IMR-90 (cell line): ENCODE results near the gene TMEM9. TPM values are rescaled to one million over a fixed set of nuclear protein-coding genes. Genes with fewer than 3 reads are reported as not detected.

Source experiments
- ATAC-seq: fragments of 200-7000 bp; cut with Tn5 transposase; 2 replicates; pipeline ENCODE4 v1.9.1; 2020; ENCODE audit warnings: low read depth, mild to moderate bottlenecking, moderate library complexity
- BruUV-seq: library from RNA; stranded (reverse); fragments of 400-500 nt; replicated peaks from 2 replicates; lab custom pipeline; 2021; lab: Mats Ljungman, UMichigan
- CTCF ChIA-PET: fragments of 300-600 bp; formaldehyde crosslinking; extraction: SDS; loops from one replicate; lab custom pipeline; 2021; ENCODE audit warnings: antibody characterized with exemption; lab: Yijun Ruan, JAX
- POLR2A ChIA-PET: fragments of 300-600 bp; sonication (Branson Sonifier 250); formaldehyde crosslinking; loops from one replicate; lab custom pipeline; 2022; ENCODE audit warnings: antibody characterized with exemption; ENCODE audit not compliant: unreplicated experiment; lab: Charles Lee
- DNase-seq: peaks from one replicate; pipeline ENCODE4 v3.0.0; 2013
- H2AFZ ChIP-seq: replicated peaks from 2 replicates; pipeline ENCODE3; 2013; ENCODE audit warnings: low read length, mild to moderate bottlenecking; ENCODE audit not compliant: poor library complexity
- H2AK5ac ChIP-seq: 2 replicates; pipeline ENCODE4 v1.6.1; 2013; ENCODE audit warnings: low read depth, low read length, inconsistent platforms
- H2AK9ac ChIP-seq: replicated peaks from 2 replicates; pipeline ENCODE3; 2013; ENCODE audit warnings: mild to moderate bottlenecking, low read depth, low read length, moderate library complexity; ENCODE audit not compliant: poor library complexity
- H2BK120ac ChIP-seq: 2 replicates; pipeline ENCODE4 v1.6.1; 2013; ENCODE audit warnings: low read depth, low read length, inconsistent platforms
- H2BK15ac ChIP-seq: 3 replicates; pipeline ENCODE4 v1.6.1; 2013; ENCODE audit warnings: low read depth, low read length, inconsistent platforms
- H2BK20ac ChIP-seq: 2 replicates; pipeline ENCODE4 v1.6.1; 2013; ENCODE audit warnings: low read depth, mild to moderate bottlenecking, inconsistent platforms, low read length, moderate library complexity
- H2BK5ac ChIP-seq: 2 replicates; pipeline ENCODE4 v1.6.1; 2013; ENCODE audit warnings: mild to moderate bottlenecking, low read depth, low read length, inconsistent platforms; ENCODE audit not compliant: poor library complexity, severe bottlenecking
- H3K14ac ChIP-seq: replicated peaks from 2 replicates; pipeline ENCODE4 v1.6.1; 2013; ENCODE audit warnings: low read depth, low read length, inconsistent platforms
- H3K18ac ChIP-seq: 2 replicates; pipeline ENCODE4 v1.6.1; 2013; ENCODE audit warnings: low read depth, low read length, control low read depth
- H3K23ac ChIP-seq: 2 replicates; pipeline ENCODE4 v1.6.1; 2013; ENCODE audit warnings: low read depth, low read length, inconsistent platforms
- H3K27ac ChIP-seq: 2 replicates; pipeline ENCODE4 v1.5.1; 2013; ENCODE audit warnings: mild to moderate bottlenecking, control low read depth, low read length; ENCODE audit not compliant: insufficient read depth
- H3K27me3 ChIP-seq: 2 replicates; pipeline ENCODE4 v1.6.1; 2013; ENCODE audit warnings: low read length; ENCODE audit not compliant: control insufficient read depth, insufficient read depth
- H3K36me3 ChIP-seq: 2 replicates; pipeline ENCODE4 v1.6.1; 2013; ENCODE audit warnings: low read length, mixed read lengths; ENCODE audit not compliant: control insufficient read depth, insufficient read depth
- H3K4ac ChIP-seq: 2 replicates; pipeline ENCODE4 v1.6.1; 2013; ENCODE audit warnings: low read depth, low read length, inconsistent platforms
- H3K4me1 ChIP-seq: 2 replicates; pipeline ENCODE4 v1.6.1; 2013; ENCODE audit warnings: low read length, mixed read lengths; ENCODE audit not compliant: control insufficient read depth, insufficient read depth
- H3K4me2 ChIP-seq: 2 replicates; pipeline ENCODE4 v1.6.1; 2013; ENCODE audit warnings: low read depth, mild to moderate bottlenecking, control low read depth, low read length, moderate library complexity
- H3K4me3 ChIP-seq: 2 replicates; pipeline ENCODE4 v1.5.1; 2013; ENCODE audit warnings: low read depth, mild to moderate bottlenecking, control low read depth, low read length, moderate library complexity; ENCODE audit not compliant: insufficient read depth
- H3K56ac ChIP-seq: 2 replicates; pipeline ENCODE4 v1.6.1; 2013; ENCODE audit warnings: low read length, inconsistent platforms; ENCODE audit not compliant: insufficient read depth; ENCODE audit errors: extremely low read depth
- H3K79me1 ChIP-seq, 2 experiments: 2 replicates each; pipeline ENCODE4 v1.6.1; 2013; ENCODE audit warnings: low read length in 2 of 2, inconsistent platforms in 1 of 2, low read depth in 1 of 2
- H3K9ac ChIP-seq: 2 replicates; pipeline ENCODE4 v1.6.1; 2013; ENCODE audit warnings: low read depth, low read length, control low read depth
- H3K9me1 ChIP-seq: 2 replicates; pipeline ENCODE4 v1.6.1; 2013; ENCODE audit warnings: low read length, inconsistent platforms; ENCODE audit not compliant: insufficient read depth
- H3K9me3 ChIP-seq: 2 replicates; pipeline ENCODE4 v1.6.1; 2013; ENCODE audit warnings: low read length; ENCODE audit not compliant: control insufficient read depth, insufficient read depth
- H4K20me1 ChIP-seq: 2 replicates; pipeline ENCODE4 v1.6.1; 2013; ENCODE audit warnings: low read length, inconsistent platforms; ENCODE audit not compliant: insufficient read depth
- H4K5ac ChIP-seq: 2 replicates; pipeline ENCODE4 v1.6.1; 2013; ENCODE audit warnings: mild to moderate bottlenecking, low read depth, low read length, control low read depth
- H4K8ac ChIP-seq, 2 experiments: 2 replicates each; pipeline ENCODE4 v1.6.1; 2013; ENCODE audit warnings: low read depth in 2 of 2, low read length in 2 of 2, control low read depth in 1 of 2, inconsistent platforms in 1 of 2
- H4K91ac ChIP-seq: 2 replicates; pipeline ENCODE4 v1.6.1; 2013; ENCODE audit warnings: low read depth, low read length, inconsistent platforms; ENCODE audit not compliant: insufficient read depth
- FOS ChIP-seq: fragments of 150-350 bp; IDR thresholded peaks from 2 replicates; pipeline ENCODE4 v1.6.1; 2016; ENCODE audit warnings: low read depth, low read length
- MAFK ChIP-seq: IDR thresholded peaks from 2 replicates; pipeline ENCODE4 v1.6.1; 2012; ENCODE audit warnings: low read depth, low read length, improper control_type of control experiment
- NFE2L2 ChIP-seq: fragments of 150-350 bp; IDR thresholded peaks from 2 replicates; pipeline ENCODE4 v1.6.1; 2016; ENCODE audit warnings: low read depth, mild to moderate bottlenecking, low read length
- POLR2A ChIP-seq: IDR thresholded peaks from 2 replicates; pipeline ENCODE4 v1.6.1; 2012; ENCODE audit warnings: mild to moderate bottlenecking, low read depth, low read length
- RCOR1 ChIP-seq: IDR thresholded peaks from 2 replicates; pipeline ENCODE4 v1.6.1; 2012; ENCODE audit warnings: mild to moderate bottlenecking, low read length, improper control_type of control experiment; ENCODE audit not compliant: insufficient replicate concordance
- SMC3 ChIP-seq: fragments of 150-350 bp; IDR thresholded peaks from 2 replicates; pipeline ENCODE4 v1.6.1; 2016; ENCODE audit warnings: low read depth, mild to moderate bottlenecking, antibody characterized with exemption, low read length, moderate library complexity
- WGBS, 2 experiments: methylation state at CpG; one replicate each; pipeline versions ENCODE4 v1.1.5 to v1.1.7; 2013; ENCODE audit warnings: missing lambda C conversion rate in 2 of 2; ENCODE audit not compliant: insufficient read length in 1 of 2; ENCODE audit errors: extremely low coverage in 2 of 2; 5-methylcytosine and 5-hydroxymethylcytosine counted together
- dilution Hi-C: fragments of 300-500 bp; cut with HindIII; formaldehyde crosslinking; loops from one replicate; pipeline ENCODE4 v1.14.3; 2018; ENCODE audit warnings: low sequenced_read_pairs; ENCODE audit not compliant: unreplicated experiment
- in situ Hi-C: fragments of 300-500 bp; cut with MboI; formaldehyde crosslinking; loops from 3 replicates; pipeline ENCODE4 v1.14.3; 2019; ENCODE audit warnings: low sequenced_read_pairs, inconsistent platforms, mixed read lengths
- intact Hi-C: fragments of 100-400 bp; cut with micrococcal nuclease; formaldehyde crosslinking; loops from 2 replicates; pipeline ENCODE4 v1.10.0; 2022
- polyA plus RNA-seq, 3 experiments: library from polyadenylated mRNA; depleted of rRNA; stranded (reverse); fragments of >200 nt; gene quantifications; 2 replicates each; pipeline ENCODE4 v1.2.3, GENCODE V29; 2012; ENCODE audit warnings: low replicate concordance in 1 of 3
- total RNA-seq: library from RNA; depleted of rRNA; stranded (reverse); fragments of >200 nt; gene quantifications from 2 replicates; pipeline ENCODE4 v1.2.3, GENCODE V29; 2012
- TF ChIP-seq, protein P1 (sequence below): conservative IDR thresholded peaks from 2 replicates; pipeline ENCODE4 v1.5.1; 2012; ENCODE audit warnings: mild to moderate bottlenecking, low read depth, low read length, improper control_type of control experiment
- TF ChIP-seq, protein P2 (sequence below): fragments of 150-350 bp; IDR thresholded peaks from 2 replicates; pipeline ENCODE4 v1.6.1; 2017; ENCODE audit warnings: mild to moderate bottlenecking, antibody characterized with exemption, low read length, low read depth

TMEM9 gene
- total and polyA plus RNA-seq, 2 of the 4 experiments (the other 2 are of a cell fraction) = 76.7 to 107 TPM

DNA sequence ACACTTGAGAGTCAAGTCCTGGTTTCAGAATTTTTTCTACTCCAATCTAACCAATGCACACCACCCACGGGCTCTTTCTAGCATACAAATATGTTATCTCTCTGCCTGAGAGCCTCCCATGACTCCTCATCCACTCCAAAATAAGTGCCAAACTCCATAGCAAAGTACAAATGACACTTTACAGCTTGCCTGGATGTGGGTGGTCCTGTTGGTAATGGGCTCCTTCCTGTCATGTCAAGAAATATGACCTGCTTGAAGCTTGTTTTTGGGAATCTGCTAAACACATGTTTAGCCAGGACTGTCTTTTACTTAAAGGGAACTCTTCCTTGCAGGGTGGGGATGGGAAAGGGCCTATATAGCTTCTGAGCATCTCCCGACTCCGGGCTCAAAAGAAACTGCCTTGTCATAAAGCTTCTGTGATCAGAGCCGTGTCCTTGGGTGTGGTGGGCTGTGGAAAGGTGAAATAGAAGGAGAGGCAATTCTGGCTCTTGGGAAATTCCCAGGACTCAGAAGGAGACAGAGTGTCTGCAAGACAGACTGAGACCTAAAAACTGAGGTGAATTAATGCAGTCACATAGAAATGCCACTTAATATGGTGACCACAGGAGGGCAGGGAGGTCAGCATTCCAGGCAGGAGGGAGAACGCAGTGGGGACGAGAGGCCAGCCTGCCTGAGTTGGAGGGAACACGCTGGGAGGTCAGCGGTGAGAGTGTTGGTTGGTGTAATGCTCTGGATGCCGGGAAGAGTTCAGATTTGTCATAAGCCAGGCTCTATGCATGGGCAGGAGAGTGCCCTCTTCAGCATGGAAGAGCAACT is 30.2 kb upstream of the TMEM9 start (continued):
- TF ChIP-seq SMC3 (peak; percentile 63), RCOR1 (no peak)

DNA sequence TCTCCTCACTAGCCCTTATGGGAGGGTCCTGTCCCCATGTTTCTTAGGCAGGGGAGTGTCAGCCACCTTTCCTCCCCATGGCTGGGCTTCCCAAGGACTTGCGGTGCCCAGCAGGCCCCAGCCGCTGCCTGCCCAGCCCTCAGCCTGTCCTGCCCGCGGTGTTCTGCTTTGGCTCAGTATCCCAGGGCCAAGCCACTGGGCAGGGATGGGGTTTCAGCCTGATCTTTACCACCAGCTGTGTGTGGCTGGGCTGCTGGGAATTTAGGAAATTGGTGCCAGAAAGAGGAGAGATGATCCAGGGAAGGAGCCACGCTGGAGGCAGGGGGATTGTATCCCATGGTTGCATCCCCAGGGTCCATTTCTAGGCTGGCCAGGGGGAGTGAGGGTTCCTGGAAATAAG is 29.5 kb upstream of the TMEM9 start:
- H3K4me1 ChIP-seq = peaks cover 5% of the 10 kb centered on the region
- intact Hi-C loops = loop anchor here (2.0 to 10.0 kb wide), 2 partner anchors 39 to 99 kb away; no protein-coding TSS in a partner anchor
- no TSS peak for BruUV-seq

More for the DNA sequence above, 29.5 kb upstream of the TMEM9 start:
- Histone ChIP-seq H3K18ac (no peak overlapping the region), H2BK15ac (no peak overlapping the region; the same call in 2 of the 3 replicates), H3K9ac (no peak overlapping the region), H4K91ac (no peak overlapping the region), H3K9me3 (peaks cover 7% of the 10 kb centered on the region), H2BK120ac (no peak overlapping the region), H3K56ac (no peak overlapping the region), H3K4me2 (no peak overlapping the region), H3K23ac (no peak overlapping the region), H3K36me3 (no peaks in the 10 kb centered on the region), H3K14ac (no peak overlapping the region), H2BK20ac (no peak overlapping the region), H4K8ac (no peak overlapping the region), H3K27ac (no peak overlapping the region), H3K27me3 (peaks cover 15% of the 10 kb centered on the region), H3K4ac (no peak overlapping the region), H2AK5ac (no peak overlapping the region), H3K4me3 (no peak overlapping the region), H4K5ac (no peak overlapping the region), H2BK5ac (no peak overlapping the region), H4K20me1 (no peaks in the 10 kb centered on the region), H2AK9ac (no peak overlapping the region), H3K79me1 (no peaks in the 10 kb centered on the region), H3K9me1 (peaks cover 10% of the 10 kb centered on the region; the same call in 1 of the 2 replicates), H2AFZ (no peak overlapping the region)
- WGBS, 2 experiments = no CpG with 5 or more reads among the region's 5 CpGs
- CTCF ChIA-PET = interaction anchor here (0.7 kb wide), 1 partner anchor 39 kb away, joined by 3 read pairs; no protein-coding TSS in a partner anchor
- in situ Hi-C loops (no loop called here), dilution Hi-C loops (no loop called here)
- POLR2A ChIA-PET = no interaction called here
- TF ChIP-seq NFE2L2 = no peak
- no peak for TF ChIP-seq FOS
- TF ChIP-seq POLR2A = no peak
- TF ChIP-seq, protein P1, sequence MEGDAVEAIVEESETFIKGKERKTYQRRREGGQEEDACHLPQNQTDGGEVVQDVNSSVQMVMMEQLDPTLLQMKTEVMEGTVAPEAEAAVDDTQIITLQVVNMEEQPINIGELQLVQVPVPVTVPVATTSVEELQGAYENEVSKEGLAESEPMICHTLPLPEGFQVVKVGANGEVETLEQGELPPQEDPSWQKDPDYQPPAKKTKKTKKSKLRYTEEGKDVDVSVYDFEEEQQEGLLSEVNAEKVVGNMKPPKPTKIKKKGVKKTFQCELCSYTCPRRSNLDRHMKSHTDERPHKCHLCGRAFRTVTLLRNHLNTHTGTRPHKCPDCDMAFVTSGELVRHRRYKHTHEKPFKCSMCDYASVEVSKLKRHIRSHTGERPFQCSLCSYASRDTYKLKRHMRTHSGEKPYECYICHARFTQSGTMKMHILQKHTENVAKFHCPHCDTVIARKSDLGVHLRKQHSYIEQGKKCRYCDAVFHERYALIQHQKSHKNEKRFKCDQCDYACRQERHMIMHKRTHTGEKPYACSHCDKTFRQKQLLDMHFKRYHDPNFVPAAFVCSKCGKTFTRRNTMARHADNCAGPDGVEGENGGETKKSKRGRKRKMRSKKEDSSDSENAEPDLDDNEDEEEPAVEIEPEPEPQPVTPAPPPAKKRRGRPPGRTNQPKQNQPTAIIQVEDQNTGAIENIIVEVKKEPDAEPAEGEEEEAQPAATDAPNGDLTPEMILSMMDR = no peak
- TF ChIP-seq, protein P2, sequence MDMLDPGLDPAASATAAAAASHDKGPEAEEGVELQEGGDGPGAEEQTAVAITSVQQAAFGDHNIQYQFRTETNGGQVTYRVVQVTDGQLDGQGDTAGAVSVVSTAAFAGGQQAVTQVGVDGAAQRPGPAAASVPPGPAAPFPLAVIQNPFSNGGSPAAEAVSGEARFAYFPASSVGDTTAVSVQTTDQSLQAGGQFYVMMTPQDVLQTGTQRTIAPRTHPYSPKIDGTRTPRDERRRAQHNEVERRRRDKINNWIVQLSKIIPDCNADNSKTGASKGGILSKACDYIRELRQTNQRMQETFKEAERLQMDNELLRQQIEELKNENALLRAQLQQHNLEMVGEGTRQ = no peak
- TF ChIP-seq MAFK = no peak
- DNase-seq (no peak), ATAC-seq (no peak)
